ENCODE measurements around the gene GAL3ST1.

Gene GAL3ST1

GRCh38 chr22:30606455-30607299, 32.2 kb upstream of the GAL3ST1 start, which contains the start of gene TCN2:
Gene TCN2 (plus strand): TSS chr22:30607174. CDS start chr22:30607332, 158 bp downstream.
- ChIA-PET POLR2A (interaction anchor here (0.7 kb wide), 1 partner anchor 12 kb away, joined by 3 read pairs; no protein-coding TSS in a partner anchor), CTCF (interaction anchor here (1.3 to 3.3 kb wide), 4 partner anchors 8 to 148 kb away, joined by 4 to 13 read pairs (median 7); no protein-coding TSS in a partner anchor)
- peak in 2 of 3 donors; percentile 63 to 71 for DNase-seq
- Histone ChIP-seq H3K27ac (ENCODE audit: insufficient read depth in 1 of 2, low read depth in 1 of 2, low read length in 2 of 2, poor library complexity in 1 of 2, severe bottlenecking in 2 of 2) (peak within 1 kb of the TSS in 1 of 2 experiments; percentile 46), H3K27me3 (replicated peaks in 2 of 5; ENCODE audit: control insufficient read depth in 4 of 5, insufficient read depth in 5 of 5, low read length in 4 of 5) (no peaks in the 10 kb centered on the region), H3K4me3 (ENCODE audit: control insufficient read depth in 1 of 7, extremely low read depth in 1 of 7, insufficient read depth in 4 of 7, low read depth in 2 of 7, low read length in 6 of 7) (peak within 1 kb of the TSS; percentile 11 to 81 (median 65)), H3K4me1 (ENCODE audit: control extremely low read depth in 1 of 4, control insufficient read depth in 4 of 4, insufficient read depth in 4 of 4, low read length in 3 of 4) (peaks cover 7 to 54% (median 45%) of the 10 kb centered on the region in 4 experiments), H3K36me3 (ENCODE audit: control insufficient read depth in 4 of 4, insufficient read depth in 4 of 4, low read length in 3 of 4) (peaks cover 0 to 1% (median 0%) of the 10 kb centered on the region in 4 experiments), H3K9me3 (ENCODE audit: control extremely low read depth in 1 of 5, control insufficient read depth in 4 of 5, insufficient read depth in 2 of 5, low read depth in 1 of 5, low read length in 4 of 5) (no peaks in the 10 kb centered on the region)
- WGBS (ENCODE audit: insufficient coverage) = 2% methylated on average over 16 of the region's 24 CpGs

- H3K27ac ChIP-seq (ENCODE audit: insufficient read depth in 1 of 2, low read depth in 1 of 2, low read length in 2 of 2, poor library complexity in 1 of 2, severe bottlenecking in 2 of 2) = no peak overlapping the region
- H3K4me1 ChIP-seq (ENCODE audit: control extremely low read depth in 1 of 4, control insufficient read depth in 4 of 4, insufficient read depth in 4 of 4, low read length in 3 of 4) = peaks cover 7 to 53% (median 45%) of the 10 kb centered on the region in 4 experiments
- H3K27me3 ChIP-seq (replicated peaks in 2 of 5; ENCODE audit: control insufficient read depth in 4 of 5, insufficient read depth in 5 of 5, low read length in 4 of 5) = no peaks in the 10 kb centered on the region
- no peaks in the 10 kb centered on the region for H3K9me3 ChIP-seq (ENCODE audit: control extremely low read depth in 1 of 5, control insufficient read depth in 4 of 5, insufficient read depth in 2 of 5, low read depth in 1 of 5, low read length in 4 of 5)
- ChIA-PET POLR2A (no interaction called here), CTCF (interaction anchor here (1.3 to 3.3 kb wide), 4 partner anchors 9 to 149 kb away, joined by 4 to 13 read pairs (median 7); no protein-coding TSS in a partner anchor)
- H3K4me3 ChIP-seq (ENCODE audit: control insufficient read depth in 1 of 7, extremely low read depth in 1 of 7, insufficient read depth in 4 of 7, low read depth in 2 of 7, low read length in 6 of 7) = peak overlapping the region in 2 of 7 experiments; percentile 76 to 81
- H3K36me3 ChIP-seq (ENCODE audit: control insufficient read depth in 4 of 4, insufficient read depth in 4 of 4, low read length in 3 of 4) = peaks cover 0 to 1% (median 0%) of the 10 kb centered on the region in 4 experiments
- DNase-seq = peak; percentile 56 to 75 (median 72)
- 0% methylated on average over 4 of the region's 9 CpGs for WGBS (ENCODE audit: insufficient coverage)
Measured at GRCh38 chr22:30605449-30606110, 31.1 kb upstream of the GAL3ST1 start.

GRCh38 chr22:30604723-30605122, 30.3 kb upstream of the GAL3ST1 start:
- CTCF ChIA-PET = interaction anchor here (0.6 to 1.4 kb wide), 8 partner anchors 9 to 120 kb away, joined by 3 to 7 read pairs (median 3); partner anchors contain the start of gene PES1
- 100% methylated on average over 1 of the region's 2 CpGs for WGBS (ENCODE audit: insufficient coverage)
- Histone ChIP-seq H3K9me3 (ENCODE audit: control extremely low read depth in 1 of 5, control insufficient read depth in 4 of 5, insufficient read depth in 2 of 5, low read depth in 1 of 5, low read length in 4 of 5) (no peaks in the 10 kb centered on the region), H3K4me3 (ENCODE audit: control insufficient read depth in 1 of 7, extremely low read depth in 1 of 7, insufficient read depth in 4 of 7, low read depth in 2 of 7, low read length in 6 of 7) (no peak overlapping the region), H3K4me1 (ENCODE audit: control extremely low read depth in 1 of 4, control insufficient read depth in 4 of 4, insufficient read depth in 4 of 4, low read length in 3 of 4) (peaks cover 7 to 44% (median 40%) of the 10 kb centered on the region in 4 experiments), H3K27me3 (replicated peaks in 2 of 5; ENCODE audit: control insufficient read depth in 4 of 5, insufficient read depth in 5 of 5, low read length in 4 of 5) (no peaks in the 10 kb centered on the region), H3K27ac (ENCODE audit: insufficient read depth in 1 of 2, low read depth in 1 of 2, low read length in 2 of 2, poor library complexity in 1 of 2, severe bottlenecking in 2 of 2) (no peak overlapping the region), H3K36me3 (ENCODE audit: control insufficient read depth in 4 of 4, insufficient read depth in 4 of 4, low read length in 3 of 4) (peaks cover 0 to 1% (median 0%) of the 10 kb centered on the region in 4 experiments)
- DNase-seq = no peak
- POLR2A ChIA-PET = no interaction called here

- Histone ChIP-seq H3K4me1 (ENCODE audit: control extremely low read depth in 1 of 4, control insufficient read depth in 4 of 4, insufficient read depth in 4 of 4, low read length in 3 of 4) (peaks cover 5 to 35% (median 31%) of the 10 kb centered on the region in 4 experiments), H3K9me3 (ENCODE audit: control extremely low read depth in 1 of 5, control insufficient read depth in 4 of 5, insufficient read depth in 2 of 5, low read depth in 1 of 5, low read length in 4 of 5) (no peaks in the 10 kb centered on the region), H3K36me3 (ENCODE audit: control insufficient read depth in 4 of 4, insufficient read depth in 4 of 4, low read length in 3 of 4) (peaks cover 0 to 1% (median 0%) of the 10 kb centered on the region in 4 experiments), H3K4me3 (ENCODE audit: control insufficient read depth in 1 of 7, extremely low read depth in 1 of 7, insufficient read depth in 4 of 7, low read depth in 2 of 7, low read length in 6 of 7) (no peak overlapping the region), H3K27me3 (replicated peaks in 2 of 5; ENCODE audit: control insufficient read depth in 4 of 5, insufficient read depth in 5 of 5, low read length in 4 of 5) (no peaks in the 10 kb centered on the region), H3K27ac (ENCODE audit: insufficient read depth in 1 of 2, low read depth in 1 of 2, low read length in 2 of 2, poor library complexity in 1 of 2, severe bottlenecking in 2 of 2) (no peak overlapping the region)
- whole genome bisulfite sequencing (ENCODE audit: insufficient coverage) = 94% methylated on average over 3 of the region's 3 CpGs
- DNase-seq = no peak
- ChIA-PET POLR2A (no interaction called here), CTCF (interaction anchor here (0.8 to 1.4 kb wide), 5 partner anchors 8 to 81 kb away, joined by 3 read pairs; no protein-coding TSS in a partner anchor)
Measured at GRCh38 chr22:30603801-30604200, 29.3 kb upstream of the GAL3ST1 start.

GRCh38 chr22:30602049-30602448, 27.6 kb upstream of the GAL3ST1 start:
- Histone ChIP-seq H3K4me3 (ENCODE audit: control insufficient read depth in 1 of 7, extremely low read depth in 1 of 7, insufficient read depth in 4 of 7, low read depth in 2 of 7, low read length in 6 of 7) (no peak overlapping the region), H3K36me3 (ENCODE audit: control insufficient read depth in 4 of 4, insufficient read depth in 4 of 4, low read length in 3 of 4) (peaks cover 0 to 1% (median 0%) of the 10 kb centered on the region in 4 experiments), H3K9me3 (ENCODE audit: control extremely low read depth in 1 of 5, control insufficient read depth in 4 of 5, insufficient read depth in 2 of 5, low read depth in 1 of 5, low read length in 4 of 5) (no peaks in the 10 kb centered on the region), H3K4me1 (ENCODE audit: control extremely low read depth in 1 of 4, control insufficient read depth in 4 of 4, insufficient read depth in 4 of 4, low read length in 3 of 4) (peaks cover 5 to 18% (median 14%) of the 10 kb centered on the region in 4 experiments), H3K27me3 (replicated peaks in 2 of 5; ENCODE audit: control insufficient read depth in 4 of 5, insufficient read depth in 5 of 5, low read length in 4 of 5) (no peaks in the 10 kb centered on the region), H3K27ac (ENCODE audit: insufficient read depth in 1 of 2, low read depth in 1 of 2, low read length in 2 of 2, poor library complexity in 1 of 2, severe bottlenecking in 2 of 2) (no peak overlapping the region)
- CTCF ChIA-PET = interaction anchor here (0.7 to 1.9 kb wide), 4 partner anchors 11 to 156 kb away, joined by 3 to 7 read pairs (median 3); no protein-coding TSS in a partner anchor
- POLR2A ChIA-PET = interaction anchor here (0.6 kb wide), 1 partner anchor 321 kb away, joined by 3 read pairs; no protein-coding TSS in a partner anchor
- peak; percentile 58 to 79 (median 75) for DNase-seq
- 25% methylated on average over 1 of the region's 3 CpGs for WGBS (ENCODE audit: insufficient coverage)

GRCh38 chr22:30601464-30601863, 27.0 kb upstream of the GAL3ST1 start:
- CTCF ChIA-PET = interaction anchor here (0.7 to 1.9 kb wide), 6 partner anchors 11 to 155 kb away, joined by 3 to 7 read pairs (median 3); no protein-coding TSS in a partner anchor
- Histone ChIP-seq H3K4me3 (ENCODE audit: control insufficient read depth in 1 of 7, extremely low read depth in 1 of 7, insufficient read depth in 4 of 7, low read depth in 2 of 7, low read length in 6 of 7) (no peak overlapping the region), H3K9me3 (ENCODE audit: control extremely low read depth in 1 of 5, control insufficient read depth in 4 of 5, insufficient read depth in 2 of 5, low read depth in 1 of 5, low read length in 4 of 5) (no peaks in the 10 kb centered on the region), H3K4me1 (ENCODE audit: control extremely low read depth in 1 of 4, control insufficient read depth in 4 of 4, insufficient read depth in 4 of 4, low read length in 3 of 4) (peaks cover 5 to 13% (median 10%) of the 10 kb centered on the region in 4 experiments), H3K27me3 (replicated peaks in 2 of 5; ENCODE audit: control insufficient read depth in 4 of 5, insufficient read depth in 5 of 5, low read length in 4 of 5) (no peaks in the 10 kb centered on the region), H3K27ac (ENCODE audit: insufficient read depth in 1 of 2, low read depth in 1 of 2, low read length in 2 of 2, poor library complexity in 1 of 2, severe bottlenecking in 2 of 2) (no peak overlapping the region), H3K36me3 (ENCODE audit: control insufficient read depth in 4 of 4, insufficient read depth in 4 of 4, low read length in 3 of 4) (peaks cover 0 to 1% (median 0%) of the 10 kb centered on the region in 4 experiments)
- DNase-seq = no peak
- WGBS (ENCODE audit: insufficient coverage) = 100% methylated on average over 2 of the region's 5 CpGs
- POLR2A ChIA-PET = interaction anchor here (0.6 kb wide), 1 partner anchor 322 kb away, joined by 3 read pairs; no protein-coding TSS in a partner anchor
